ENCODE results near the gene NCOA6.

Gene NCOA6

GRCh38 chr20:34825530-34826362 lies at the start of gene NCOA6:
Gene NCOA6, minus strand, starts transcription at chr20:34825651. Its CDS starts 43,296 bp downstream, at chr20:34782355.
- peak; percentile 51 for DNase-seq (ENCODE audit: low read depth)

- peak; percentile 80 for DNase-seq (ENCODE audit: low read depth)
These were observed 48.7 kb upstream of the NCOA6 start for GRCh38 chr20:34874094-34874654.

GRCh38 chr20:34873583-34874093 lies 48.2 kb upstream of the NCOA6 start:
- DNase-seq (ENCODE audit: low read depth), result no peak

- DNase-seq (ENCODE audit: low read depth), result no peak
These were observed 47.3 kb upstream of the NCOA6 start, which contains the start of gene GGT7 for GRCh38 chr20:34872622-34873224. Gene GGT7, minus strand, starts transcription at chr20:34872856. Its CDS starts 41 bp downstream, at chr20:34872815.

- no peak for DNase-seq (ENCODE audit: low read depth)
These were observed 46.6 kb upstream of the NCOA6 start for GRCh38 chr20:34871966-34872621.

- DNase-seq (ENCODE audit: low read depth), result no peak
These were observed 46.0 kb upstream of the NCOA6 start for GRCh38 chr20:34871320-34871926.

GRCh38 chr20:34864216-34864615 lies 38.8 kb upstream of the NCOA6 start:
- no peak for DNase-seq (ENCODE audit: low read depth)

GRCh38 chr20:34863421-34863965 lies 38.0 kb upstream of the NCOA6 start:
- no peak for DNase-seq (ENCODE audit: low read depth)

- no peak for DNase-seq (ENCODE audit: low read depth)
These were observed 37.3 kb upstream of the NCOA6 start for GRCh38 chr20:34862724-34863123.

- no peak for DNase-seq (ENCODE audit: low read depth)
These were observed 36.1 kb upstream of the NCOA6 start for GRCh38 chr20:34861386-34862084.

- no peak for DNase-seq (ENCODE audit: low read depth)
These were observed 34.5 kb upstream of the NCOA6 start for GRCh38 chr20:34859826-34860545.

- DNase-seq (ENCODE audit: low read depth), result no peak
These were observed 33.9 kb upstream of the NCOA6 start for GRCh38 chr20:34859367-34859766.

GRCh38 chr20:34852298-34852697 lies 26.8 kb upstream of the NCOA6 start:
- DNase-seq (ENCODE audit: low read depth), result no peak

- no peak for DNase-seq (ENCODE audit: low read depth)
These were observed 25.5 kb upstream of the NCOA6 start for GRCh38 chr20:34850969-34851368.

- DNase-seq (ENCODE audit: low read depth), result no peak
These were observed 24.3 kb upstream of the NCOA6 start for GRCh38 chr20:34849778-34850177.

- no peak for DNase-seq (ENCODE audit: low read depth)
These were observed 23.1 kb upstream of the NCOA6 start for GRCh38 chr20:34848597-34848996.

GRCh38 chr20:34843421-34843820 lies 18.0 kb upstream of the NCOA6 start:
- no peak for DNase-seq (ENCODE audit: low read depth)

GRCh38 chr20:34842143-34842542 lies 16.7 kb upstream of the NCOA6 start:
- no peak for DNase-seq (ENCODE audit: low read depth)

GRCh38 chr20:34834459-34834893 lies 9.0 kb upstream of the NCOA6 start:
- DNase-seq (ENCODE audit: low read depth), result peak; percentile 14

GRCh38 chr20:34831936-34832335 lies 6.5 kb upstream of the NCOA6 start:
- DNase-seq (ENCODE audit: low read depth), result no peak
